SK-N-SH treated with all-trans-retinoic acid at 6 μM for 48 hours (cell line): ENCODE measurements around the gene FBXW11.

ENCODE experiments used
- OSR1 ChIP-seq: fragments of 250-450 bp; sonication (Bioruptor Pico); IDR thresholded peaks from 2 replicates; pipeline ENCODE4 v1.8.0; 2022; ENCODE audit warnings: moderate library complexity, mild to moderate bottlenecking, inconsistent platforms
- RARB ChIP-seq: fragments of 250-450 bp; sonication (Bioruptor Pico); IDR thresholded peaks from 2 replicates; pipeline ENCODE4 v1.8.0; 2021; ENCODE audit warnings: mild to moderate bottlenecking, moderate library complexity
- ZFP3 ChIP-seq: fragments of 250-450 bp; sonication (Bioruptor Pico); IDR thresholded peaks from 2 replicates; pipeline ENCODE4 v1.5.0; 2020; ENCODE audit warnings: mild to moderate bottlenecking, moderate library complexity

DNA sequence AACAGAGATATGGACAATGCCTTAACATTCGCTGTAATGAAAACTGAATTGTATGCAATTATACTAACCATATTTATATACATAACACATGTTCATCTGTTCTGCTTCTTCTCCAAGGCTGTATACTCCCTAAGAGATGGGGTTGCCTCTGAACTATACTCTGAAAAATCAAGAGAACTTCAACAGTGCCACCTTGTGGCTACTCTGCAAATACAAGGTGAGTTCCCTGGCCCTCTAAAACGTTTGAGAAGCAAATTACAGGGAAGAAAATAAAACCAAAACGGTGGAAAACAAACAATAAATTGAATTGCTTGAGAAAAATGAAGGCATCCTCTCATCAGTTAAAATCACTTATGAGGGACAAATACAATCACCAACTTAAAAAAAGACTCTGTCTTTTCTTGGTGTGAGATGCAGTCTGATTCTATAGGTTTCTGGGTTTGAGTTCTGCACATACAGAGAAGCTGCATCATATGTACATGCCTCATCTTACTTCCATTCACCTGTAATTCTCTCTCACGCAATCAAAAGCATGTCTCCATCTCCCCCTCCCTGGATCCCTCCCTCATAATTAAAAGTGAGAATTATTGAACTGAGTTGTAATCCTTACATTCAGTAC, 98.6 kb downstream of the FBXW11 start:
- no peak for TF ChIP-seq OSR1
- no peak for TF ChIP-seq ZFP3
- no peak for TF ChIP-seq RARB (CRISPR knock-in tag)
